K562 (cell line): ENCODE data around the gene HLCS. TPM values are rescaled to one million over a fixed set of nuclear protein-coding genes. Genes with fewer than 3 reads are reported as not detected.

Experiments
- ATAC-seq: fragments of 200-7000 bp; cut with Tn5 transposase; 3 replicates; pipeline ENCODE4 v1.9.1; 2020; ENCODE audit warnings: moderate library complexity
- BruUV-seq: library from RNA; stranded (reverse); fragments of 400-500 nt; replicated peaks from 2 replicates; lab custom pipeline; 2021; lab: Mats Ljungman, UMichigan
- CTCF ChIA-PET: fragments of 300-600 bp; formaldehyde crosslinking; extraction: SDS; loops from one replicate; lab custom pipeline; 2021; ENCODE audit warnings: low intra/inter-chr PET ratio; lab: Yijun Ruan, JAX
- POLR2A ChIA-PET: fragments of 300-600, 350-650 bp; sonication (Branson Sonifier 250); formaldehyde crosslinking; extraction: SDS; loops from one replicate; lab custom pipeline; 2021; ENCODE audit warnings: antibody characterized with exemption, inconsistent platforms; lab: Yijun Ruan, JAX
- DNase-seq, 4 experiments: peaks; one replicate each; pipeline versions ENCODE4 v3.0.0 to v3.0.0-alpha.2; 2011 to 2018; ENCODE audit warnings: low spot score in 3 of 4, mixed read lengths in 3 of 4; ENCODE audit errors: extremely low read depth in 1 of 4
- FAIRE-seq: peaks from 2 replicates; lab custom pipeline; 2011; peaks lifted over from hg19 to GRCh38; lab: Jason Lieb, UNC
- H2AFZ ChIP-seq: 2 replicates; pipeline ENCODE4 v1.6.0; 2011; ENCODE audit warnings: low read depth, low read length, control low read depth, inconsistent platforms
- H3K27ac ChIP-seq: fragments of 200-600 bp; 3 replicates; pipeline ENCODE4 v1.8.0; 2011; ENCODE audit warnings: low read depth, mild to moderate bottlenecking, control low read depth, inconsistent platforms, low read length, moderate library complexity, mixed read lengths; ENCODE audit errors: extremely low read depth
- H3K27me3 ChIP-seq, 2 experiments: fragments of 300-600 bp in 1 of 2; 2 replicates in 1 of 2; 3 replicates in 1 of 2; pipeline versions ENCODE4 v1.6.0 to v1.8.0; 2011; ENCODE audit warnings: inconsistent platforms in 2 of 2, low read length in 2 of 2, mild to moderate bottlenecking in 1 of 2, mixed read lengths in 1 of 2, moderate library complexity in 1 of 2; ENCODE audit not compliant: control insufficient read depth in 2 of 2, insufficient read depth in 2 of 2
- H3K36me3 ChIP-seq: fragments of 300-600 bp; 3 replicates; pipeline ENCODE4 v1.8.0; 2011; ENCODE audit warnings: mild to moderate bottlenecking, low read length, inconsistent platforms; ENCODE audit not compliant: control insufficient read depth, insufficient read depth
- H3K4me1 ChIP-seq, 2 experiments: fragments of 200-600 bp in 1 of 2; replicated peaks in 1 of 2; 2 replicates in 1 of 2; 3 replicates in 1 of 2; pipeline versions ENCODE4 v1.5.1 to v1.8.0; 2011; ENCODE audit warnings: inconsistent platforms in 2 of 2, low read length in 2 of 2, mild to moderate bottlenecking in 1 of 2, mixed read lengths in 1 of 2, moderate library complexity in 1 of 2; ENCODE audit not compliant: control insufficient read depth in 2 of 2, insufficient read depth in 2 of 2
- H3K4me2 ChIP-seq: 2 replicates; pipeline ENCODE4 v1.6.1; 2011; ENCODE audit warnings: low read length, control low read depth, inconsistent platforms, mixed read lengths; ENCODE audit not compliant: insufficient read depth
- H3K4me3 ChIP-seq: fragments of 200-600 bp; sonication (generic), shearing (Covaris generic); 2 replicates; pipeline ENCODE4 v1.5.1; 2016; ENCODE audit warnings: control low read depth, inconsistent platforms
- H3K79me2 ChIP-seq: fragments of 200-600 bp; 3 replicates; pipeline ENCODE4 v1.8.0; 2011; ENCODE audit warnings: low read length, inconsistent platforms; ENCODE audit not compliant: control insufficient read depth, insufficient read depth
- H3K9ac ChIP-seq, 2 experiments: 2 replicates each; pipeline versions ENCODE4 v1.6.0 to v1.6.1; 2011; ENCODE audit warnings: low read depth in 2 of 2, low read length in 2 of 2, control low read depth in 1 of 2, inconsistent platforms in 1 of 2, mild to moderate bottlenecking in 1 of 2, mixed read lengths in 1 of 2; ENCODE audit not compliant: insufficient read depth in 1 of 2
- H3K9me1 ChIP-seq: one replicate; pipeline ENCODE4 v1.6.0; 2011; ENCODE audit warnings: inconsistent platforms, mild to moderate bottlenecking, low read length, moderate library complexity; ENCODE audit not compliant: control insufficient read depth, insufficient read depth
- H3K9me3 ChIP-seq: replicated peaks from 2 replicates; pipeline ENCODE4 v1.5.1; 2011; ENCODE audit warnings: low read depth, low read length, inconsistent platforms; ENCODE audit not compliant: control insufficient read depth, insufficient read depth
- H4K20me1 ChIP-seq: replicated peaks from 2 replicates; pipeline ENCODE4 v1.6.1; 2011; ENCODE audit warnings: low read length, inconsistent platforms, mixed read lengths; ENCODE audit not compliant: control insufficient read depth, insufficient read depth
- BACH1 ChIP-seq: fragments of 200-800 bp; sonication (Bioruptor generic); IDR thresholded peaks from 2 replicates; pipeline ENCODE4 v1.6.1; 2016; ENCODE audit warnings: missing genetic modification characterization, missing compliant biosample characterization
- CXXC5 ChIP-seq: fragments of 250-450 bp; sonication (Bioruptor Pico); IDR thresholded peaks from 2 replicates; pipeline ENCODE4 v1.8.0; 2022; ENCODE audit warnings: inconsistent platforms, mild to moderate bottlenecking, moderate library complexity
- SMARCC2 ChIP-seq: fragments of 450-650 bp; IDR thresholded peaks from 2 replicates; pipeline ENCODE4 v1.6.1; 2017; ENCODE audit warnings: antibody characterized with exemption, moderate library complexity, mild to moderate bottlenecking, low read depth
- SREBF2 ChIP-seq: sonication (generic); formaldehyde crosslinking; IDR thresholded peaks from 2 replicates; pipeline ENCODE4 v1.4.0; 2020; ENCODE audit warnings: mild to moderate bottlenecking, missing genetic modification reagents
- WGBS: fragments of 100-300 bp; shearing (Covaris generic); methylation state at CpG from one replicate; pipeline ENCODE4 v1.1.6; 2016; ENCODE audit warnings: low coverage, mixed read lengths; ENCODE audit not compliant: insufficient coverage; ENCODE audit errors: missing lambda C conversion rate; 5-methylcytosine and 5-hydroxymethylcytosine counted together
- in situ Hi-C: fragments of 300-500 bp; cut with MboI; formaldehyde crosslinking; loops from 4 replicates; pipeline ENCODE4 v1.15.0; 2018; ENCODE audit warnings: inconsistent platforms, mixed read lengths
- intact Hi-C: fragments of 100-400 bp; cut with micrococcal nuclease; formaldehyde crosslinking; loops from 2 replicates; pipeline ENCODE4 v1.14.2; 2022
- polyA plus RNA-seq, 8 experiments: library from polyadenylated mRNA; depleted of rRNA in 4 of 8; stranded (reverse) in 5 of 8; unstranded in 3 of 8; fragments of >200 nt; fragmentation: Nextera tagmentation in 2 of 8; fragmentation: Illumina TruSeq in 1 of 8; extraction: Ambion mirVana in 2 of 8; extraction: Trizol in 1 of 8; gene quantifications; 2 replicates each; pipeline versions ENCODE4 v1.2.1 to v1.2.3, GENCODE V29; 2011 to 2014; ENCODE audit warnings: inconsistent platforms in 1 of 8, missing spikeins in 1 of 8
- total RNA-seq, 7 experiments: library from RNA; depleted of rRNA in 6 of 7; stranded (reverse); fragments of >200 nt in 6 of 7; fragmentation: Illumina TruSeq in 2 of 7; extraction: Trizol in 2 of 7; gene quantifications; 2 replicates each; pipeline versions ENCODE4 v1.2.1 to v1.2.3, GENCODE V29; 2011 to 2021; ENCODE audit warnings: low replicate concordance in 1 of 7
- TF ChIP-seq, protein P1 (sequence below): fragments of 450-650 bp; conservative IDR thresholded peaks from 2 replicates; pipeline ENCODE4 v1.6.1; 2016; ENCODE audit warnings: missing genetic modification characterization, low read depth, mild to moderate bottlenecking, missing compliant biosample characterization, moderate library complexity
- TF ChIP-seq, protein P2 (sequence below): fragments of 450-650 bp; IDR thresholded peaks from 2 replicates; pipeline ENCODE4 v1.6.1; 2018; ENCODE audit warnings: mild to moderate bottlenecking, low read depth; ENCODE audit not compliant: partially characterized antibody

Gene HLCS
- total and polyA plus RNA-seq, 9 of the 15 experiments (the other 6 are each of a cell fraction or from before 2014, with no cell fraction given), result 3.0 to 21.5 (median 17.1) TPM

DNA sequence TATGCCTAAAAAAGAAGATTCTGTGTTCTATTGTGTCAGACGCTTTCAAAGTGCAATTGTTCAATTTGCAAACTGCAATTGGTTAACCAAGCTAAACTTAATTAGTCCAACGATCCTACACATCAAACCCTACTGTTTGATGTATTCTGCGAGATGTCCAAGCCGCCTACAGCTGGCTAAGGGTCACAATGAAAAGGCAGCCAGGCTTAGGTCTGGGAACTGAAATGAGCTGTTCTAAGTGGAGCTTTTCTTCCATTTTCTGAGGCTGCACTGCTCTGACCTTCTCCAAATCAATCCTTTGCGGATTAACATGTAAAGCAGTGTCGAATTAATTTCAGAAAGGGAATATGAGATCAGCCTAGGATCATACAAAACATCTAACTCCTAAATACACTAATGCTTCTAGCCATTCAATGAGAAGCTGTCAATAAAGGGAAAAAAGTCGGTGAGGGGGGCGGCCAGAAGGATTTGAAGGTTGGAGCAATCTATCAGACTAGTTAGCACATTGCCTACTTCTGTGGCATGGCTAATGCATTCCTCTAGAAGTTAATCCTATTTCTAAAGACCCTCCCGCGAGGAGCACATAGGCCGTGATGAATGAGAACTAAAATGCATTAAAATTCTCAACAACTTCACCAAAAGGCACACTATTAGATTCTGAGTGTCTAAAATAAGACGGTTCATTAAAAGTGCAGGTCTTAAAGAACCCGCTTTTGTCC, 148.6 kb downstream of the HLCS start:
- CTCF ChIA-PET, result no interaction called here
- no peak overlapping the region for H3K27ac ChIP-seq
- DNase-seq (no peak), ATAC-seq (no peak), FAIRE-seq (no peak)
- H3K9ac ChIP-seq, result no peak overlapping the region
- H4K20me1 ChIP-seq, result 0 out of 2 replicates have a peak, but pooled peaks cover 6% of the 10 kb centered on the region
- H3K4me1 ChIP-seq, result peaks cover 0 to 6% of the 10 kb centered on the region in 2 experiments; a peak in 1 of 5 replicates
- no peak overlapping the region for H2AFZ ChIP-seq
- no peaks in the 10 kb centered on the region for H3K9me1 ChIP-seq
- in situ Hi-C loops (no loop called here), intact Hi-C loops (no loop called here)
- no peaks in the 10 kb centered on the region for H3K79me2 ChIP-seq
- H3K27me3 ChIP-seq, result no peaks in the 10 kb centered on the region
- H3K9me3 ChIP-seq, result no peaks in the 10 kb centered on the region
- POLR2A ChIA-PET, result interaction anchor here (0.7 kb wide), 1 partner anchor 12 kb away, joined by 3 read pairs; no protein-coding TSS in a partner anchor
- no peak overlapping the region for H3K4me2 ChIP-seq
- no TSS peak for BruUV-seq
- WGBS, result 46% methylated on average over 13 of the region's 13 CpGs
- no peak overlapping the region for H3K4me3 ChIP-seq
- H3K36me3 ChIP-seq, result no peaks in the 10 kb centered on the region
- TF ChIP-seq BACH1 (tag) (no peak), SREBF2 (CRISPR knock-in tag) (no peak), SMARCC2 (no peak), CXXC5 (CRISPR knock-in tag) (no peak)
- TF ChIP-seq, protein P1, sequence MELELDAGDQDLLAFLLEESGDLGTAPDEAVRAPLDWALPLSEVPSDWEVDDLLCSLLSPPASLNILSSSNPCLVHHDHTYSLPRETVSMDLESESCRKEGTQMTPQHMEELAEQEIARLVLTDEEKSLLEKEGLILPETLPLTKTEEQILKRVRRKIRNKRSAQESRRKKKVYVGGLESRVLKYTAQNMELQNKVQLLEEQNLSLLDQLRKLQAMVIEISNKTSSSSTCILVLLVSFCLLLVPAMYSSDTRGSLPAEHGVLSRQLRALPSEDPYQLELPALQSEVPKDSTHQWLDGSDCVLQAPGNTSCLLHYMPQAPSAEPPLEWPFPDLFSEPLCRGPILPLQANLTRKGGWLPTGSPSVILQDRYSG (tag), result no peak
- TF ChIP-seq, protein P2, sequence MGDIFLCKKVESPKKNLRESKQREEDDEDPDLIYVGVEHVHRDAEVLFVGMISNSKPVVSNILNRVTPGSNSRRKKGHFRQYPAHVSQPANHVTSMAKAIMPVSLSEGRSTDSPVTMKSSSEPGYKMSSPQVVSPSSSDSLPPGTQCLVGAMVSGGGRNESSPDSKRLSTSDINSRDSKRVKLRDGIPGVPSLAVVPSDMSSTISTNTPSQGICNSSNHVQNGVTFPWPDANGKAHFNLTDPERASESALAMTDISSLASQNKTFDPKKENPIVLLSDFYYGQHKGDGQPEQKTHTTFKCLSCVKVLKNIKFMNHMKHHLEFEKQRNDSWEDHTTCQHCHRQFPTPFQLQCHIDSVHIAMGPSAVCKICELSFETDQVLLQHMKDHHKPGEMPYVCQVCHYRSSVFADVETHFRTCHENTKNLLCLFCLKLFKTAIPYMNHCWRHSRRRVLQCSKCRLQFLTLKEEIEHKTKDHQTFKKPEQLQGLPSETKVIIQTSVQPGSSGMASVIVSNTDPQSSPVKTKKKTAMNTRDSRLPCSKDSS, result no peak
